ENCODE results near the gene SUGT1.
A peak's percentile ranks its signal among the peaks of the same experiment; 100 is the strongest.

The SUGT1 gene

GRCh38 chr13:52652196-52652979, at the start of gene SUGT1 (continued):
- TF ChIP-seq ZNF292 (tag by site-specific recombination; IDR thresholded peaks at IDR 0.05; ENCODE audit: borderline replicate concordance, low read depth) = no peak
- no peak for TF ChIP-seq ZNF362 (tag by site-specific recombination; IDR thresholded peaks at IDR 0.05)
- no peak for TF ChIP-seq ZNF561 (tag by site-specific recombination; IDR thresholded peaks at IDR 0.05; ENCODE audit: borderline replicate concordance)
- TF ChIP-seq ZNF830 (tag by site-specific recombination; IDR thresholded peaks at IDR 0.05; ENCODE audit: low read depth) = no peak
- no peak for TF ChIP-seq ZNF645 (tag by site-specific recombination; IDR thresholded peaks at IDR 0.05)
- no peak for TF ChIP-seq ZNF23 (tag by site-specific recombination; IDR thresholded peaks at IDR 0.05; ENCODE audit: borderline replicate concordance)
- peak; percentile 66; the same call in 1 of the 2 replicates for TF ChIP-seq ZBTB21 (tag by site-specific recombination; IDR thresholded peaks at IDR 0.05)
- TF ChIP-seq ZNF639 (tag by site-specific recombination; IDR thresholded peaks at IDR 0.05) = peak; percentile 68
- TF ChIP-seq ZNF16 (tag by site-specific recombination; IDR thresholded peaks at IDR 0.05; ENCODE audit: low read depth) = no peak
- no peak for TF ChIP-seq ZNF169 (tag by site-specific recombination; IDR thresholded peaks at IDR 0.05)
- TF ChIP-seq KLF9 (tag by site-specific recombination; IDR thresholded peaks at IDR 0.05; ENCODE audit: low read depth) = peak; percentile 91
- TF ChIP-seq ZBTB48 (tag by site-specific recombination; IDR thresholded peaks at IDR 0.05) = no peak
- TF ChIP-seq ZFP3 (tag by site-specific recombination; IDR thresholded peaks at IDR 0.05; ENCODE audit: low read depth) = no peak
- TF ChIP-seq GLIS2 (tag by site-specific recombination; IDR thresholded peaks at IDR 0.05) = no peak; the same call in none of the 2 replicates
- TF ChIP-seq ZBTB20 (tag by site-specific recombination; IDR thresholded peaks at IDR 0.05) = 0 out of 2 replicates have a peak, but pooled peaks have one; percentile 28
- TF ChIP-seq ZNF600 (tag by site-specific recombination; IDR thresholded peaks at IDR 0.05) = peak; percentile 87; the same call in 1 of the 2 replicates
- TF ChIP-seq SP7 (tag by site-specific recombination; IDR thresholded peaks at IDR 0.05) = peak; percentile 47; the same call in 1 of the 2 replicates
- TF ChIP-seq INSM2 (tag by site-specific recombination; IDR thresholded peaks at IDR 0.05) = 0 out of 2 replicates have a peak, but pooled peaks have one; percentile 9
- TF ChIP-seq BCL11A (tag by site-specific recombination; IDR thresholded peaks at IDR 0.05; ENCODE audit: low read depth) = no peak
- TF ChIP-seq ZNF221 (tag by site-specific recombination; IDR thresholded peaks at IDR 0.05; ENCODE audit: borderline replicate concordance) = no peak
- TF ChIP-seq ZNF416 (tag by site-specific recombination; IDR thresholded peaks at IDR 0.05) = no peak
- 0 out of 2 replicates have a peak, but pooled peaks have one; percentile 46 for TF ChIP-seq ZNF610 (tag by site-specific recombination; IDR thresholded peaks at IDR 0.05; ENCODE audit: borderline replicate concordance)
- TF ChIP-seq ZNF785 (tag by site-specific recombination; IDR thresholded peaks at IDR 0.05) = no peak
- no peak for TF ChIP-seq REPIN1 (tag by site-specific recombination; IDR thresholded peaks at IDR 0.05; ENCODE audit: low read depth)
- TF ChIP-seq ZNF133 (tag by site-specific recombination; IDR thresholded peaks at IDR 0.05) = no peak
- no peak for TF ChIP-seq ZNF658 (tag by site-specific recombination; IDR thresholded peaks at IDR 0.05)
- TF ChIP-seq ZNF214 (tag by site-specific recombination; IDR thresholded peaks at IDR 0.05; ENCODE audit: borderline replicate concordance) = no peak
- TF ChIP-seq ZNF580 (tag by site-specific recombination; IDR thresholded peaks at IDR 0.05) = no peak
- no peak for TF ChIP-seq ZNF140 (tag by site-specific recombination; IDR thresholded peaks at IDR 0.05)
- TF ChIP-seq ZNF404 (tag by site-specific recombination; IDR thresholded peaks at IDR 0.05) = no peak
- no peak for TF ChIP-seq PRDM4 (tag by site-specific recombination; IDR thresholded peaks at IDR 0.05)
- no peak for TF ChIP-seq ZNF433 (tag by site-specific recombination; IDR thresholded peaks at IDR 0.05; ENCODE audit: low read depth)
- no peak for TF ChIP-seq ZNF677 (tag by site-specific recombination; IDR thresholded peaks at IDR 0.05)

Data from HEK293 (cell line).